SU-DHL-6 (cell line): ENCODE measurements around the gene SAG.

Source experiments
- H2AFZ ChIP-seq: fragments of 200-600 bp; sonication (generic); 2 replicates; pipeline ENCODE4 v1.6.1; 2014; ENCODE audit warnings: low read depth, mild to moderate bottlenecking, moderate library complexity, mixed read lengths, antibody characterized with exemption, low read length; ENCODE audit not compliant: severe bottlenecking
- H3F3A ChIP-seq: fragments of 200-600 bp; shearing (Covaris generic); 2 replicates; pipeline ENCODE4 v1.6.0; 2016; ENCODE audit warnings: antibody characterized with exemption, mild to moderate bottlenecking; ENCODE audit not compliant: insufficient read depth
- H3K27ac ChIP-seq: fragments of 200-600 bp; sonication (generic); 2 replicates; pipeline ENCODE4 v1.5.1; 2016; ENCODE audit warnings: low read depth, mild to moderate bottlenecking, low read length, moderate library complexity, mixed read lengths
- H3K27me3 ChIP-seq: fragments of 200-600 bp; sonication (generic), shearing (Covaris generic); 2 replicates; pipeline ENCODE4 v1.6.0; 2014; ENCODE audit warnings: mild to moderate bottlenecking, low read length
- H3K36me3 ChIP-seq: fragments of 200-600 bp; sonication (generic); 2 replicates; pipeline ENCODE4 v1.6.1; 2014; ENCODE audit warnings: mild to moderate bottlenecking, low read length, mixed read lengths
- H3K4me2 ChIP-seq: fragments of 300-600, 200-600 bp; shearing (Covaris generic), sonication (generic); 2 replicates; pipeline ENCODE4 v1.6.0; 2014; ENCODE audit warnings: low read length, low read depth, mild to moderate bottlenecking; ENCODE audit not compliant: poor library complexity, severe bottlenecking
- H3K4me3 ChIP-seq: fragments of 200-600 bp; sonication (generic); 2 replicates; pipeline ENCODE4 v1.5.1; 2014; ENCODE audit warnings: antibody characterized with exemption, low read length, mild to moderate bottlenecking, mixed read lengths; ENCODE audit not compliant: insufficient read depth, poor library complexity, severe bottlenecking
- H3K79me2 ChIP-seq: fragments of 200-600 bp; sonication (generic); 2 replicates; pipeline ENCODE4 v1.6.1; 2014; ENCODE audit warnings: mild to moderate bottlenecking, low read length, moderate library complexity; ENCODE audit not compliant: insufficient read depth
- H3K9ac ChIP-seq: fragments of 200-600 bp; sonication (generic); 2 replicates; pipeline ENCODE4 v1.7.0; 2014; ENCODE audit warnings: mild to moderate bottlenecking, low read length
- H3K9me2 ChIP-seq: fragments of 200-600 bp; sonication (generic); replicated peaks from 2 replicates; pipeline ENCODE4 v1.6.1; 2014; ENCODE audit warnings: low read length; ENCODE audit not compliant: insufficient read depth
- H3K9me3 ChIP-seq: fragments of 200-600 bp; sonication (generic); 2 replicates; pipeline ENCODE4 v1.6.1; 2014; ENCODE audit warnings: low read length, mixed read lengths; ENCODE audit not compliant: insufficient read depth
- H4K20me1 ChIP-seq: fragments of 200-600 bp; sonication (generic); 2 replicates; pipeline ENCODE4 v1.6.1; 2014; ENCODE audit warnings: low read depth, mild to moderate bottlenecking, antibody characterized with exemption, low read length, moderate library complexity, mixed read lengths
- CTCF ChIP-seq: fragments of 200-600 bp; sonication (generic); IDR thresholded peaks from one replicate; pipeline ENCODE4 v1.5.1; 2017; ENCODE audit warnings: antibody characterized with exemption, mild to moderate bottlenecking, low read length, moderate library complexity; ENCODE audit not compliant: insufficient read depth, poor library complexity, severe bottlenecking
- EZH2phosphoT487 ChIP-seq: fragments of 200-600 bp; sonication (generic), shearing (Covaris generic); conservative IDR thresholded peaks from 2 replicates; pipeline ENCODE4 v1.6.1; 2018; ENCODE audit warnings: mild to moderate bottlenecking, antibody characterized with exemption, low read length, moderate library complexity, mixed read lengths

Gene SAG

GRCh38 chr2:233387667-233388528 lies 80.3 kb downstream of the SAG start:
- Histone ChIP-seq H4K20me1 (no peaks in the 10 kb centered on the region; the same call in 1 of the 2 replicates), H3K9me2 (no peaks in the 10 kb centered on the region), H3K27ac (no peak overlapping the region), H3K4me2 (no peak overlapping the region), H3K9ac (no peak overlapping the region), H3K9me3 (no peaks in the 10 kb centered on the region), H3K27me3 (no peaks in the 10 kb centered on the region), H3F3A (peaks cover 11% of the 10 kb centered on the region), H3K36me3 (peaks cover 4% of the 10 kb centered on the region; the same call in 1 of the 2 replicates), H2AFZ (no peak overlapping the region), H3K79me2 (peaks cover 6% of the 10 kb centered on the region; the same call in 1 of the 2 replicates), H3K4me3 (no peak overlapping the region)
- TF ChIP-seq CTCF, result no peak
- no peak for TF ChIP-seq EZH2phosphoT487

GRCh38 chr2:233389601-233390125 lies 82.0 kb downstream of the SAG start:
- H3K27me3 ChIP-seq, result no peaks in the 10 kb centered on the region
- no peak overlapping the region for H3K4me3 ChIP-seq
- peaks cover 6% of the 10 kb centered on the region; the same call in 1 of the 2 replicates for H3K79me2 ChIP-seq
- H4K20me1 ChIP-seq, result no peaks in the 10 kb centered on the region; the same call in 1 of the 2 replicates
- H3K4me2 ChIP-seq, result no peak overlapping the region
- no peak overlapping the region for H3K27ac ChIP-seq
- H2AFZ ChIP-seq, result no peak overlapping the region
- peaks cover 4% of the 10 kb centered on the region; the same call in 1 of the 2 replicates for H3K36me3 ChIP-seq
- H3K9me3 ChIP-seq, result no peaks in the 10 kb centered on the region
- no peaks in the 10 kb centered on the region for H3K9me2 ChIP-seq
- no peak overlapping the region for H3K9ac ChIP-seq
- peaks cover 11% of the 10 kb centered on the region for H3F3A ChIP-seq
- TF ChIP-seq EZH2phosphoT487 (no peak), CTCF (no peak)

GRCh38 chr2:233395687-233396086 lies 88.1 kb downstream of the SAG start:
- no peaks in the 10 kb centered on the region for H3K9me3 ChIP-seq
- H3K36me3 ChIP-seq, result 0 out of 2 replicates have a peak, but pooled peaks cover 4% of the 10 kb centered on the region
- H2AFZ ChIP-seq, result no peak overlapping the region
- H3K9me2 ChIP-seq, result no peaks in the 10 kb centered on the region
- H3K79me2 ChIP-seq, result no peaks in the 10 kb centered on the region
- H3F3A ChIP-seq, result no peaks in the 10 kb centered on the region
- H4K20me1 ChIP-seq, result no peaks in the 10 kb centered on the region
- no peak overlapping the region for H3K27ac ChIP-seq
- no peak overlapping the region for H3K4me2 ChIP-seq
- H3K27me3 ChIP-seq, result no peaks in the 10 kb centered on the region
- H3K4me3 ChIP-seq, result no peak overlapping the region
- H3K9ac ChIP-seq, result no peak overlapping the region
- TF ChIP-seq CTCF (no peak), EZH2phosphoT487 (no peak)
